Non-pigmented ciliary epithelial cell (primary cell): ENCODE measurements around the gene FREM1.
A peak's percentile ranks its signal among the peaks of the same experiment; 100 is the strongest.

Source experiments
- DNase-seq: peaks from one replicate; pipeline ENCODE4 v3.0.0-alpha.2; 2010; ENCODE audit warnings: low read depth

Gene FREM1

DNA sequence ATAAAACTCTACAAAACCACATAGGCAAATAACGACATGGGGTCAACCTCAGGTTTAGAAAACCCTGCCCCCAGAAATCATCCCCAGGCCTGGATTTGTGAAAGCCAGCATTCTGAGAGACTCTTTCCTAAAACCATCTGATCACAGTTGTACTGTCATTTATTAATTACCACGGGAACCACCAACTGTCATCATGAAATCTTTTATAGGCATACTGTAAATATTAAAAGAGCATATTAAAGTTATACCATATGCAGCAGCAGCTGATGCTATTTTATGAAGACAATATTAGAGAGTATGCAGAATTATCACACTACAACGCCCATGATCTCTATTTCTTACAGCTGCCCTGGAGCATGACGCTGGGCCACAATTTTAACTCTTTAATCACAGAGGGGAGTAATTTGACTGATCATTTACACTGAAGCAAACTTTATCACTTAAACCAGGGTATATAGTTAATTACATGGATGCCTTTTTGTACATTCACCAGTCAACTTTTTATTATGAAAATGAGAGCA is 208.0 kb downstream of the FREM1 start:
- no peak for DNase-seq

DNA sequence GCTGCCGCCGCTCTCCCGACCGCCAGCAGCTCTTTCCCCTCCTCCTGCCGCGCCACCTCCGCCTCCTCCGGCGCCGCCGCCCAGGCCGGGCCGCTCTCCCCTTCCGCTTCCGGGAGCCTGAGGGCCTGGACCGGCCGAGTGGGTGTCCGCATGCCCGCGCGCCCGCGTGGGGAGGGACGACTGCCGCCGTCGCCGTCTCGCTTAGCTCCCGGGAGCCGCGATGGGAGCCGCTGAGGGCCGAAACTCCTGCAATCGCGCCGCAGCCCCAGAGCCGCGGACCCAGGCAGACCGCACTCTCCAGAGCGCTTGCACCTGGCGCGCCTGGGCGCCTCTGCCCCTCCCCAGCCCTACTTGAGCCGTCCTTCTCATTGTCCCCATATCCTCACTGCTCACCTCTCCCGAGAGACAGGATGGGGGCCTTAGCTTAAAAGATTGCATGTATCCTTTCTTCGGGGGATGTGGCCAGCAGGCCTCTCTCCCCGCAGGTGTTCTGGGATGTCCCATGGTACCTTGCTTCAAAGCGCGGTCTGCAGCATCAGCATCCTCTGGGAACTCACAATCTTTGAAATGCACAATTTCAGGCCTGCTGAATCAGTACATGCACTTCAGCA is 216.9 kb downstream of the FREM1 start, which contains the start of gene ZDHHC21:
ZDHHC21 (minus strand) TSS at position 182 of the 611 bp plus-strand sequence. CDS start 19,092 bp downstream, outside the sequence.
- no peak for DNase-seq

GRCh38 chr9:14692470-14693250 is 217.6 kb downstream of the FREM1 start:
- DNase-seq, result no peak

- DNase-seq, result no peak
These were observed 219.1 kb downstream of the FREM1 start for GRCh38 chr9:14690948-14691730.

- DNase-seq, result peak; percentile 67
These were observed 223.0 kb downstream of the FREM1 start for GRCh38 chr9:14687042-14687719.

- no peak for DNase-seq
These were observed 224.1 kb downstream of the FREM1 start for GRCh38 chr9:14686168-14686567.
